Urinary bladder (tissue), 4 donors: Measurements from ENCODE around the gene SLC22A9. TPM values are rescaled to one million over a fixed set of nuclear protein-coding genes. Genes with fewer than 3 reads are reported as not detected.
"Not testable (repeated sequence)": the region's sequence is repeated elsewhere in the genome, so short reads cannot be mapped to it uniquely, and the experiment has no call there.

Source experiments
- DNase-seq: peaks from one replicate; pipeline ENCODE4 v3.0.0-alpha.2; 2015; ENCODE audit errors: extremely low spot score
- H3K27ac ChIP-seq: one replicate; pipeline ENCODE4 v1.5.1; 2013; ENCODE audit warnings: low read depth, mild to moderate bottlenecking, moderate library complexity
- H3K36me3 ChIP-seq: one replicate; pipeline ENCODE4 v1.6.1; 2013; ENCODE audit warnings: mild to moderate bottlenecking, moderate library complexity; ENCODE audit not compliant: insufficient read depth
- H3K4me1 ChIP-seq: one replicate; pipeline ENCODE4 v1.6.1; 2013; ENCODE audit warnings: mild to moderate bottlenecking, moderate library complexity; ENCODE audit not compliant: insufficient read depth
- H3K4me3 ChIP-seq: one replicate; pipeline ENCODE4 v1.5.1; 2013; ENCODE audit warnings: low read depth, low read length
- WGBS: extraction: QIAGEN DNeasy Blood & Tissue Kit; methylation state at CpG from one replicate; pipeline ENCODE4 v1.1.7; 2013; 5-methylcytosine and 5-hydroxymethylcytosine counted together
- polyA plus RNA-seq: library from polyadenylated mRNA; stranded (reverse); fragments of 200-250 nt; gene quantifications from one replicate; pipeline ENCODE4 v1.2.3, GENCODE V29; 2013
- total RNA-seq: library from RNA; depleted of rRNA; stranded (reverse); fragments of >200 nt; gene quantifications from one replicate; pipeline ENCODE4 v1.2.3, GENCODE V29; 2014
- donor health status: healthy with polysubstance abuse.
- donor health status: healthy.

Gene SLC22A9
- total and polyA plus RNA-seq, 2 donors, result not detected

DNA sequence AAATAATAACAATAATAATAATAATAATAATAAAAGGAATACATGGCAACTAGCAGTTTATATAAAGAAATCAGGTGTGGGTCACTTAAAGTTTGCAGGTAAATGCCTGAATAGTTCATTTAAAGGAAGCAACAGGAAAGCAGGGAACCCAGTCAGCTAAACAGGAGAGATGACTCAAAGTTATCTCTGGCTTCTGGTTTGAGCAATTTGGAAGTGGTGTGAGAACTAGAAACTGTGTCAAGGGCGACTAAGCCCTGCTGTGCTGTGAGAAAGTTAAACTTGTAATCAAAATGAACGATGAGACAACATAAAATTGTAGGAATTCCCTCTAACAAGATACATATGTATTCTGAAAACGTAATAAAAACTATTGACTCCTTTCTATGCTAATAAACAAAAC, 35.5 kb downstream of the SLC22A9 start:
- H3K36me3 ChIP-seq, result no peaks in the 10 kb centered on the region
- H3K4me3 ChIP-seq, result no peak overlapping the region
- no peak for DNase-seq
- no peaks in the 10 kb centered on the region for H3K4me1 ChIP-seq
- WGBS, result 53% methylated on average over 3 of the region's 3 CpGs
- H3K27ac ChIP-seq, result no peak overlapping the region

GRCh38 chr11:63406458-63406857, 36.9 kb downstream of the SLC22A9 start:
- no peak overlapping the region for H3K4me3 ChIP-seq
- no peaks in the 10 kb centered on the region for H3K4me1 ChIP-seq
- H3K36me3 ChIP-seq, result no peaks in the 10 kb centered on the region
- WGBS, result 83% methylated on average over 2 of the region's 2 CpGs
- DNase-seq, result no peak
- no peak overlapping the region for H3K27ac ChIP-seq

- Histone ChIP-seq H3K4me3 (no peak overlapping the region), H3K27ac (no peak overlapping the region), H3K36me3 (no peaks in the 10 kb centered on the region), H3K4me1 (no peaks in the 10 kb centered on the region)
- DNase-seq, result no peak
- WGBS, result 36% methylated on average over 2 of the region's 2 CpGs
These were observed 47.7 kb downstream of the SLC22A9 start for GRCh38 chr11:63417174-63417852.

DNA sequence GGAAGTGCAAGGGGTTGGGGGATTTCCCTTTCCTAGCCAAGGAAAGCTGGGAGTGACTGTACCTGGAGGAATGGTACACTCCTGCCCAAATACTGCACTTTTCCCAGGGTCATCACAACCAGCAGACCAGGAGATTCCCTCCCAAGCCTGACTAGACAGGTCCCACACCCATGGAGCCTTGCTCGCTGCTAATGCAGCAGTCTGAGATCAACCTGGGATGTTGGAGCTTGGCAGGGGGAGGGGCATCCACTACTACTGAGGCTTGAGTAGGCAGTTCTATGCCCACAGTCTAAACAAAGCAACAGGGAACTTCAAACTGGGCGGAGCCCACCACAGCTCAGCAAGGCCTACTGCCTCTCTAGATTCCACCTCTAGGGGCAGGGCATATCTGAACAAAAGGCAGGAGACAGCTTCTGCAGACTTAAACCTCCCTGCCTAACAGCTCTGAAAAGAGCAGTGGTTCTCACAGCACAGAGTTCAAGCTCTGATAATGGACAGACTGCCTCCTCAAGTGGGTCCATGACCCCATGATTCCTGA, 58.5 kb downstream of the SLC22A9 start:
- no peaks in the 10 kb centered on the region for H3K36me3 ChIP-seq
- H3K4me1 ChIP-seq, result no peaks in the 10 kb centered on the region
- no peak overlapping the region for H3K27ac ChIP-seq
- no peak overlapping the region for H3K4me3 ChIP-seq
- DNase-seq, result no peak
- WGBS, result 88% methylated on average over 2 of the region's 2 CpGs

DNA sequence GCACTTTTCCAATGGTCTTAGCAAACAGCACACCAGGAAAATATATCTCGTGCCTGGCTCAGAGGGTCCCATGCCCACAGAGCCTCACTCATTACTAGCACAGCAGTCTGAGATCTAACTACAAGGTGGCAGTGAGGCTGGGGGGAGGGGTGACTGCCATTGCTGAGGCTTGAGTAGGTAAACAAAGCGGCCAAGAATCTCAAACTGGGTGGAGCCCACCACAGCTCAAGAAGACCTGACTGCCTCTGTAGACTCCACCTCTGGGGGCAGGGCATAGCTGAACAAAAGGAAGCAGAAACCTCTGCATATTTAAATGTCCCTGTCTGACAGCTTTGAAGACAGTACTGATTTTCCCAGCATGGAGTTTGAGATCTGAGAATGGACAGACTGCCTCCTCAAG, 61.1 kb downstream of the SLC22A9 start:
- H3K4me3 ChIP-seq, DNase-seq, H3K36me3 ChIP-seq, H3K4me1 ChIP-seq, H3K27ac ChIP-seq: not testable (repeated sequence)
- 49% methylated on average over 2 of the region's 2 CpGs for WGBS

DNA sequence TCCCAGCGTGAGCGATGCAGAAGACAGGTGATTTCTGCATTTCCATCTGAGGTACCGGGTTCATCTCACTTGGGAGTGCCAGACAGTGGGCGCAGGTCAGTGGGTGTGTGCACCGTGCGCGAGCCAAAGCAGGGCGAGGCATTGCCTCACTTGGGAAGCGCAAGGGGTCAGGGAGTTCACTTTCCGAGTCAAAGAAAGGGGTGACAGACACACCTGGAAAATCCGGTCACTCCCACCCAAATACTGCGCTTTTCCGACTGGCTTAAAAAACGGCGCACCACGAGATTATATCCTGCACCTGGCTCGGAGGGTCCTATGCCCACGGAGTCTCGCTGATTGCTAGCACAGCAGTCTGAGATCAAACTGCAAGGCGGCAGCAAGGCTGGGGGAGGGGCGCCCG, 65.8 kb downstream of the SLC22A9 start:
- not testable (repeated sequence) for H3K36me3 ChIP-seq, H3K4me3 ChIP-seq, H3K4me1 ChIP-seq, DNase-seq, H3K27ac ChIP-seq
- 79% methylated on average over 22 of the region's 22 CpGs for WGBS

GRCh38 chr11:63435831-63436230, 66.2 kb downstream of the SLC22A9 start:
- not testable (repeated sequence) for H3K27ac ChIP-seq, H3K36me3 ChIP-seq, DNase-seq, H3K4me1 ChIP-seq, H3K4me3 ChIP-seq
- WGBS, result 10% methylated on average over 4 of the region's 4 CpGs

DNA sequence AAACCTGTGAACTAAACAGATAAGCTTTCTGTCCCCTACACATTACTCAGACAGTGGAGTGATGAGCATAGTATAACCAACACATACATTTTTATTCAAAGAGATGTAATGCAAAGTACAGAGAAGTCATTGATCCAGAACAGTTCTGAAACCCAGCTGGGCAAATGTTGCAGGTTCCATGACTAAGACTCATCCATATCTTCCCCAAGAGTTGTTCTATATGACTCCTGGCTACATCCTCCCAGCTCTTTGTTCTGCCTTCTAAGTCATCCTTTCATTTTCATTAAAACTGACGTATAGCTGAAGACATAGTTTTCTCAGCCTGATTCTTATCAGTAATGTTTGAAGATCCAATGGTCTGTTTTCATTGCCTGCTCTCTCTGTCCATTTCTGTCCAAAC, 74.1 kb downstream of the SLC22A9 start:
- 68% methylated on average over 1 of the region's 1 CpG for WGBS
- DNase-seq, result no peak
- H3K27ac ChIP-seq, result no peak overlapping the region
- no peaks in the 10 kb centered on the region for H3K36me3 ChIP-seq
- no peaks in the 10 kb centered on the region for H3K4me1 ChIP-seq
- no peak overlapping the region for H3K4me3 ChIP-seq

DNA sequence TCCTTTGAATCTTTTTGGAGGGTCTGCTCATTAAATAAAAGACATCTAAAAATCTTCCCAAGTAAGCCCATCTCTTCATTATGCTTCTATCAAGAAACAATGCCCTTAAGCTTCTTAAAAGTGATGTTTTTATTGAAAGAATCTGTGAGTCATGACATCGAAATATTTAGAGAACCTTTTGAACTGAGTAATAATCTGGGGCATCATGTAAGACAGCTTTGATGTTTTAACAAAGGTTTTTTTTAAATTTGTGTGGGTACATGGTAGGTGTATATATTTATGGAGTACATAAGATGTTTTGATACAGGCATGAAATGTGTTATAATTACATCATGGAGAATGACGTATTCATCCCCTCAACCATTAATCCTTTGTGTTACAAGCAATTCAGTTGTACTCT, 74.6 kb downstream of the SLC22A9 start:
- H3K27ac ChIP-seq, result no peak overlapping the region
- 73% methylated on average over 2 of the region's 2 CpGs for whole genome bisulfite sequencing
- DNase-seq, result no peak
- H3K4me1 ChIP-seq, result no peaks in the 10 kb centered on the region
- H3K36me3 ChIP-seq, result no peaks in the 10 kb centered on the region
- H3K4me3 ChIP-seq, result no peak overlapping the region

- Histone ChIP-seq H3K4me3 (no peak overlapping the region), H3K27ac (no peak overlapping the region), H3K36me3 (no peaks in the 10 kb centered on the region), H3K4me1 (no peaks in the 10 kb centered on the region)
- no peak for DNase-seq
- 73% methylated on average over 2 of the region's 2 CpGs for WGBS
These were observed 75.5 kb downstream of the SLC22A9 start for GRCh38 chr11:63445118-63445517.

DNA sequence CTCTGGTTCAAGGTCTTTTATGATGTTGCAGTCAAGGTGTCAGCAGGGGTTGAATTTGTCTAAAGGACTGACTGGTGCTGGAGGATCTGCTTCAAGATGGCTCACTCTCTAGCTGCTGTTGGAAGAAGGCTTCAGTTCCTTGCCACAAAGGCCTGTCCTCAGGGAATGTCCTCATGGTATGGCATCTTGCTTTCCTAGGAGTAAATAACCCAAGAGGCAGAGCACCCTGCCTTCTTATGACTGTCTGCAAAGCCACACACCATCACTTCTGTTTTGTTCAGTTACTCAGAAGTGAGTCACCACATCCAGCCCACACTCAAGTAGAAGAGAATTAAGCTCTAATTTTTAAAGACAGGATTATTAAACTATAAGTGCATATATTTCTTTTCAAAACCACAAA, 76.1 kb downstream of the SLC22A9 start:
- Histone ChIP-seq H3K36me3 (no peaks in the 10 kb centered on the region), H3K4me3 (no peak overlapping the region), H3K4me1 (no peaks in the 10 kb centered on the region), H3K27ac (no peak overlapping the region)
- no peak for DNase-seq

GRCh38 chr11:63448646-63449045, 79.1 kb downstream of the SLC22A9 start:
- Histone ChIP-seq H3K36me3 (no peaks in the 10 kb centered on the region), H3K4me1 (no peaks in the 10 kb centered on the region), H3K27ac (no peak overlapping the region), H3K4me3 (no peak overlapping the region)
- WGBS, result 38% methylated on average over 1 of the region's 1 CpG
- no peak for DNase-seq

- H3K4me1 ChIP-seq, result no peaks in the 10 kb centered on the region
These were observed 90.0 kb downstream of the SLC22A9 start for GRCh38 chr11:63459586-63459985.

More at GRCh38 chr11:63459586-63459985, 90.0 kb downstream of the SLC22A9 start:
- Histone ChIP-seq H3K36me3 (no peaks in the 10 kb centered on the region), H3K4me3 (no peak overlapping the region), H3K27ac (no peak overlapping the region)
- 54% methylated on average over 6 of the region's 6 CpGs for WGBS
- no peak for DNase-seq
